ENCODE results near the gene PRLR. TPM values are rescaled to one million over a fixed set of nuclear protein-coding genes. Genes with fewer than 3 reads are reported as not detected.

The PRLR gene
- total and polyA plus RNA-seq, 2 of the 8 experiments (the other 6 are each of a cell fraction or from before 2014, with no cell fraction given), result 0.53 to 2.5 TPM

DNA sequence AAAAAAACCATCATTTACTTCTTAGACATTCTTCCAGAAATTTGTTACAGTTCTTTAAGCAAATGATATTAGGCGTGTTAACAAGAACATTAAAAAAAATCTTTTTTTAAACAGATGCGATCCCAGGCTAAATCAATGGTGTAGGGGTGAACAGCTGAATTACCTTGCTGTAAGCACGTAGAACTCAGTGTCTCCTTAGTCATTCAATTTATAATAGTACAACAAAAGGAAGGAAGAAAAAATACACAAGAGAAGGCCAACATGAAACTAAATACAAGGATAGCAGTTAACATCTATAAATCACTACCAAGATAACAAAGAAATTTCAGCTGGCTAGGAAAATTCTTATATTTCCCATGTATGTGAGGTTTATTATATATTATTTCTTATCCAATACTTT lies 217.9 kb downstream of the PRLR start:
- Histone ChIP-seq H2BK15ac (ENCODE audit: low read length) (no peak overlapping the region), H2BK5ac (ENCODE audit: low read depth, low read length) (no peak overlapping the region), H3K18ac (ENCODE audit: extremely low read depth, low read length) (no peak overlapping the region), H3K27ac (ENCODE audit: low read depth, low read length) (no peak overlapping the region), H3K23me2 (ENCODE audit: low read depth, low read length) (no peaks in the 10 kb centered on the region), H2AK5ac (ENCODE audit: low read depth, low read length) (no peak overlapping the region), H3K4me2 (ENCODE audit: insufficient read depth in 1 of 2, low read depth in 2 of 2, low read length in 2 of 2) (no peak overlapping the region), H3K23ac (ENCODE audit: insufficient read length) (no peak overlapping the region), H2AFZ (ENCODE audit: low read length) (no peak overlapping the region), H3K56ac (replicated peaks; ENCODE audit: insufficient read length, low read depth, low read length) (no peak overlapping the region), H2BK20ac (ENCODE audit: low read length) (no peak overlapping the region), H3K9me3 (ENCODE audit: insufficient read depth in 2 of 2, low read depth in 1 of 2, low read length in 1 of 2) (no peaks in the 10 kb centered on the region; a peak in 1 of 4 replicates), H3K9ac (replicated peaks in 1 of 4; ENCODE audit: extremely low read depth in 1 of 4, low read depth in 3 of 4, low read length in 3 of 4) (no peak overlapping the region), H2BK120ac (replicated peaks; ENCODE audit: low read depth, low read length) (no peak overlapping the region), H3K79me1 (ENCODE audit: low read depth, low read length) (no peaks in the 10 kb centered on the region), H4K5ac (ENCODE audit: insufficient read length, low read depth, low read length) (no peak overlapping the region), H4K20me1 (replicated peaks in 1 of 2; ENCODE audit: control insufficient read depth in 1 of 2, insufficient read depth in 2 of 2, low read length in 2 of 2) (no peaks in the 10 kb centered on the region), H3K4ac (replicated peaks; ENCODE audit: insufficient read length, low read depth, low read length) (no peak overlapping the region), H4K91ac (replicated peaks; ENCODE audit: insufficient read length, low read length) (no peak overlapping the region), H3K79me2 (ENCODE audit: control insufficient read depth in 1 of 2, insufficient read depth in 2 of 2, low read length in 2 of 2) (no peaks in the 10 kb centered on the region), H2BK12ac (ENCODE audit: low read depth, low read length) (no peak overlapping the region), H3K4me3 (ENCODE audit: extremely low read depth in 1 of 4, insufficient read depth in 2 of 4, low read depth in 3 of 4, low read length in 4 of 4) (no peak overlapping the region), H3K27me3 (replicated peaks in 1 of 4; ENCODE audit: control insufficient read depth in 3 of 4, extremely low read depth in 1 of 4, insufficient read depth in 3 of 4, low read length in 3 of 4) (no peaks in the 10 kb centered on the region), H3K14ac (ENCODE audit: insufficient read length) (no peak overlapping the region), H4K8ac (ENCODE audit: extremely low read depth, insufficient read depth, low read length) (no peak overlapping the region), H3K36me3 (ENCODE audit: control insufficient read depth in 2 of 4, insufficient read depth in 4 of 4, low read length in 3 of 4) (no peaks in the 10 kb centered on the region), H3K4me1 (replicated peaks in 1 of 4; ENCODE audit: control insufficient read depth in 3 of 4, insufficient read depth in 4 of 4, low read length in 3 of 4) (no peaks in the 10 kb centered on the region)
- ChIA-PET POLR2A (ENCODE audit: partially characterized antibody) (no interaction called here), CTCF (ENCODE audit: partially characterized antibody) (interaction anchor here (0.9 to 2.0 kb wide), 2 partner anchors 9 to 191 kb away, joined by 3 to 8 read pairs; no protein-coding TSS in a partner anchor)
- WGBS, 2 experiments (ENCODE audit: extremely low coverage in 1 of 2, insufficient coverage in 1 of 2, insufficient read length in 1 of 2, insufficient replicate concordance in 2 of 2, low coverage in 1 of 2, low lambda C conversion rate in 2 of 2, missing lambda C conversion rate in 1 of 2), result 90% methylated on average over 3 of the region's 3 CpGs; no CpG with 5 or more reads in 1 of the 2 experiments
- FAIRE-seq, result no peak
- DNase-seq (ENCODE audit: low read depth in 1 of 2, low spot score in 2 of 2), result no peak
- no peak for TF ChIP-seq NRF1 (IDR thresholded peaks at IDR 0.05; ENCODE audit: low read depth, low read length)
- no peak for TF ChIP-seq FOSL1 (IDR thresholded peaks at IDR 0.05; ENCODE audit: insufficient read depth, low read depth, low read length)
- TF ChIP-seq JUND (IDR thresholded peaks at IDR 0.05; ENCODE audit: low read length), result no peak
- TF ChIP-seq SP2 (IDR thresholded peaks at IDR 0.05; ENCODE audit: low read length), result no peak
- TF ChIP-seq SIN3A (conservative IDR thresholded peaks at IDR 0.05 in 1 of 2, IDR thresholded peaks at IDR 0.05 in 1 of 2; ENCODE audit: low read depth in 1 of 2, low read length in 2 of 2), result no peak
- TF ChIP-seq RFX5 (IDR thresholded peaks at IDR 0.05; ENCODE audit: borderline replicate concordance, low read depth, low read length), result no peak
- TF ChIP-seq ASH2L (IDR thresholded peaks at IDR 0.05; ENCODE audit: low read length), result no peak
- TF ChIP-seq NANOG (IDR thresholded peaks at IDR 0.05; ENCODE audit: insufficient read depth, low read depth, low read length, poor library complexity, severe bottlenecking), result no peak
- TF ChIP-seq TEAD4 (IDR thresholded peaks at IDR 0.05; ENCODE audit: low read depth, low read length), result no peak
- no peak for TF ChIP-seq TCF12 (IDR thresholded peaks at IDR 0.05; ENCODE audit: low read depth, low read length)
- no peak for TF ChIP-seq RXRA (IDR thresholded peaks at IDR 0.05; ENCODE audit: insufficient read depth, low read depth, low read length)
- TF ChIP-seq BACH1 (IDR thresholded peaks at IDR 0.05; ENCODE audit: low read length), result no peak
- TF ChIP-seq SAP30 (IDR thresholded peaks at IDR 0.05; ENCODE audit: insufficient read depth, insufficient replicate concordance, low read length), result no peak
